NCI-H82 (cell line): ENCODE data around the gene PARP14.
"Not testable (repeated sequence)": the region's sequence is repeated elsewhere in the genome, so short reads cannot be mapped to it uniquely, and the experiment has no call there.

Source experiments
- DNase-seq: peaks from one replicate; lab custom pipeline; 2025; lab: John Stamatoyannopoulos, UW

The PARP14 gene, protein sequence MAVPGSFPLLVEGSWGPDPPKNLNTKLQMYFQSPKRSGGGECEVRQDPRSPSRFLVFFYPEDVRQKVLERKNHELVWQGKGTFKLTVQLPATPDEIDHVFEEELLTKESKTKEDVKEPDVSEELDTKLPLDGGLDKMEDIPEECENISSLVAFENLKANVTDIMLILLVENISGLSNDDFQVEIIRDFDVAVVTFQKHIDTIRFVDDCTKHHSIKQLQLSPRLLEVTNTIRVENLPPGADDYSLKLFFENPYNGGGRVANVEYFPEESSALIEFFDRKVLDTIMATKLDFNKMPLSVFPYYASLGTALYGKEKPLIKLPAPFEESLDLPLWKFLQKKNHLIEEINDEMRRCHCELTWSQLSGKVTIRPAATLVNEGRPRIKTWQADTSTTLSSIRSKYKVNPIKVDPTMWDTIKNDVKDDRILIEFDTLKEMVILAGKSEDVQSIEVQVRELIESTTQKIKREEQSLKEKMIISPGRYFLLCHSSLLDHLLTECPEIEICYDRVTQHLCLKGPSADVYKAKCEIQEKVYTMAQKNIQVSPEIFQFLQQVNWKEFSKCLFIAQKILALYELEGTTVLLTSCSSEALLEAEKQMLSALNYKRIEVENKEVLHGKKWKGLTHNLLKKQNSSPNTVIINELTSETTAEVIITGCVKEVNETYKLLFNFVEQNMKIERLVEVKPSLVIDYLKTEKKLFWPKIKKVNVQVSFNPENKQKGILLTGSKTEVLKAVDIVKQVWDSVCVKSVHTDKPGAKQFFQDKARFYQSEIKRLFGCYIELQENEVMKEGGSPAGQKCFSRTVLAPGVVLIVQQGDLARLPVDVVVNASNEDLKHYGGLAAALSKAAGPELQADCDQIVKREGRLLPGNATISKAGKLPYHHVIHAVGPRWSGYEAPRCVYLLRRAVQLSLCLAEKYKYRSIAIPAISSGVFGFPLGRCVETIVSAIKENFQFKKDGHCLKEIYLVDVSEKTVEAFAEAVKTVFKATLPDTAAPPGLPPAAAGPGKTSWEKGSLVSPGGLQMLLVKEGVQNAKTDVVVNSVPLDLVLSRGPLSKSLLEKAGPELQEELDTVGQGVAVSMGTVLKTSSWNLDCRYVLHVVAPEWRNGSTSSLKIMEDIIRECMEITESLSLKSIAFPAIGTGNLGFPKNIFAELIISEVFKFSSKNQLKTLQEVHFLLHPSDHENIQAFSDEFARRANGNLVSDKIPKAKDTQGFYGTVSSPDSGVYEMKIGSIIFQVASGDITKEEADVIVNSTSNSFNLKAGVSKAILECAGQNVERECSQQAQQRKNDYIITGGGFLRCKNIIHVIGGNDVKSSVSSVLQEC (N-terminal part only)

DNA sequence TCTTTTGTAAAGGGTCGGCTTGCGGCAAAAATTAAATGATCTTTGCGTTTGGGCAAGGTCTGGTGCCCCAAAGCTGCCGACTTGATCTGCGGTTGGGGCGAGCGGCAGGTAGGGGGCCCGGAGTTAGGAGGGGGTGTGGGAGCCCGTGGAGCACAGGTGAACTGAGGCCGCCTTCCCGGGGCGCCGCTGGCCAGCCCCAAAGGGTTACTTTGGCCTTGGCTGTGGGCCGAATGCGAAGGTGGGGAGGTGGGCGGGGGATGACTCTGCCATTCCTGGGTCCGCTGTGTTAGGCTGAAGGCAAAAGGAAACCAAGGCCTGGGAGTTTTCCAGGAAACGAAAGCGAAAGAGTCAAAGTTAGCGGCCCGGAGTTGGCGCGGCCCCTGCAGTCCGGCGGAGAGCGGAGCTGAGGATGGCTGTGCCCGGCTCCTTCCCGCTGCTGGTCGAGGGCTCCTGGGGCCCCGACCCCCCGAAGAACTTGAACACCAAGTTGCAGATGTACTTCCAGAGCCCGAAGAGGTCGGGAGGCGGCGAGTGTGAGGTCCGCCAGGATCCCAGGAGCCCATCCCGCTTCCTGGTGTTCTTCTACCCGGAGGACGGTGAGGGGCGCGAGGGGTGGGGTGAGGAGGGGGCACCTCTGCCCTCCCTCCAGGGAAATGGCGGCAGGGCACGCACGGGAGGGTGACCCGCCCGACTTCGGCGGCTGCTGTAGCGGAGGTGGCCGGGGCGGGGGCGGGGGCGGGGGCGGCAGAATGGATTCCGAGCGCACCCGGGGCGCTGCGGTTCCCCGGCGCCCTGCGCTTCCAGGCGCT, at the start of gene PARP14:
TSS of gene PARP14 (plus strand) at position 365 of the 809 bp plus-strand sequence. CDS start at position 410, 45 bp downstream.
- DNase-seq: no peak

DNA sequence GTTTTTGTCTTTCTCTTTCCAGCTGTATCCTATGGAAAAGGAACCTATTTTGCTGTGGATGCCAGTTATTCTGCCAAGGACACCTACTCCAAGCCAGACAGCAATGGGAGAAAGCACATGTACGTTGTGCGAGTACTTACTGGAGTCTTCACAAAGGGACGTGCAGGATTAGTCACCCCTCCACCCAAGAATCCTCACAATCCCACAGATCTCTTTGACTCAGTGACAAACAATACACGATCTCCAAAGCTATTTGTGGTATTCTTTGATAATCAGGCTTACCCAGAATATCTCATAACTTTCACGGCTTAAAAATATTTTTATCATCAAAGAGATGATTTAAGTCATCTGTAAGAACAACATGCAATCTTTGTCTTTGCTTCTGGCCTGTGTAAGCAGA, 44.9 kb upstream of the PARP14 start:
- no peak for DNase-seq

DNA sequence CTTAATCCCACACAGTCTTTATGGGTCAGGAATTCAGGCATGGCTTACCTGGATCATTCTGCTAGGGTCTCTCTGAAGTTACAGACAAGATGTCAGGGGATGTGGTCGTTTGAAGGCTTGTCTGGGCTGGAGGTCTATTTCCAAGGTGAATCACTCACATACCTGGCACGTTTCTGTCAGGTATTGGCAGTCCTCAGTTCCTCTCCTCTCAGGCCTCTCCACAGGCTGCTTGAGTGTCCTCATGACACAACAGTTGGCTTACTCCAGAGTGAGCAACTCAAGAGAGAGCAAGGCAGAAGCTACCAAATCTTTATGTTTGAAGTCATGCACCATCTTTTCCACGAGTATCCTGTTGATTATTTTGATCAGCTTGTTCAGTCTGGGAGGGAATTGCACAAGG, 43.9 kb upstream of the PARP14 start:
- DNase-seq: no peak

DNA sequence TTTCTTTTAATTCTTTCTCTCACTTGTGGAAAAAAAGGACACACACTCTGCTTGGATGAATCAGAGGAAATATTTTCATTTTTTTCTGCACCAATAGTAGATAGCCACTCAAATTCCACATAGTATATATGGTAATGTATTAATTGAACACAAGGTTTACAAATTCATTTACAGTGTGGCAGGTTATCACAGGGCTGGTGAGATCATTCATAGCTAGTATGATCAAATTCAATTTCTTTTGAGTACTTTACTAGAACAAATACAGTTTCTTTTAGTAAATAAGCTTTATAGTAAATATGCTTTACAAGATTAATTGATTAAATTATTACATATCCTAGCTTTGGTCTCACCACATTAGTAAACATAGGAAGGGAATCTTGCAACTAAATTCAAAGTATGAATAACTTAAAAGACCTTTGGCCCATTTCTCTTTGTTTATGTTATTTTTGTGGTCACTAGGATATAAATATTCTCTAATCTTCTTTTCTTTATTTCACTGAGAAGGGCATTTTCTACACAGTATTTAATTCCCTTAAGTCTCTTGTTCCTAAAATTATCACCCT, 40.1 kb upstream of the PARP14 start:
- DNase-seq: no peak

DNA sequence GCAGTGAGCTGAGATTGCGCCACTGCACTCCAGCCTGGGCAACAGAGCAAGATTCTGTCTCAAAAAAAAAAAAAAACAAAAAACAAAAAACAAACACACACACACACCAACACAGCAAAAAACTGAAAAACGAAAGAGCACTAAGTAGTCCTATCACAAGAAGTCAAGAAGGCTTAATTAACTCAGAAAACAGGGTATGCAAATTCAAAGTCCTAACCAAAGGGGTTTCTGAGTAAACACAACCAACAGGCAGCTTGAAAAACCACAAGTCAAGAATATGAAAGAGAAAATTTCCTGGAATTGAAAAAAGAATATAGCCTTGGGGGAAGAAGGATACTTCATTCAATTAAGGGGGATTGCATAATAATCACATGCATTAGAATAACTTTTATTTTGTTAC, 37.7 kb upstream of the PARP14 start:
- no peak for DNase-seq

DNA sequence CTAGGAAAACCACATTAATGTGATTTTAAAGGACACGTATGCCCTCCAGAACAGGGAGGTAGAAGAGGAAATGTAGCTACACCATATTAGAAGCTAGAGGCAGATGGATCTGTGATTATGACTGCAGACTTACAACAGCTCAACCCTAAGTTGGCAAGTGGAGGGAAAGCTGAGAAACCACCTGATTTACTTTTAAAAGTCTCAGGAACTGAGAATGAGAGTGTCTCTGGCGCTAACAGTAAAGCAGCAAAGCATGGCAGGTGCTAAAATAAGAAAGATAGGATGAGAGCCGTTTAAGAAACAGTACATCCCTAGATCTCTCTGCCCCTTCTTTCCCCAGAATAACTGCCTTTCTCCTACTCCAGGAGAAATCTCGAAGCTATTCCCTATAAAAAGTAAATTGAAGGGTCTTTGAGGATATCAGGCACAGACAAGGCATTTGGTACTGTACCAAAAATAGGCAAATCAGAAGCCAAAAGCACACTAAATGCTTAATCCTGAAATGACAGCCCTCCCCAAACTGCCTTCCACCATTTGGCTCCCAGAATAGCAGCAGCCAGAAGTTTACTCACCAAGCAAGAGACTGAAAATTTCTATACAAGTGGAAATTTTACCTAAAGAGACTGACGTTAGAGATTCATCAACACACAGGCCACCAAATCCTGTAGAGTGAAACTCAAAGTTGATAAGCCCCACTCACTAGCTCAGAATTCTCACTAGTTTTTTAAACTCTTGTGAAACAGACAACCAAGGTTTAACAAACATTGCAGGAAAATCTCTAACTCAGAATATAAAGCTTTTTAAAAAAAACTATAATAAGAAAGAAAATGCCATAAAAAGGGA, 34.3 kb upstream of the PARP14 start:
- DNase-seq: no peak

DNA sequence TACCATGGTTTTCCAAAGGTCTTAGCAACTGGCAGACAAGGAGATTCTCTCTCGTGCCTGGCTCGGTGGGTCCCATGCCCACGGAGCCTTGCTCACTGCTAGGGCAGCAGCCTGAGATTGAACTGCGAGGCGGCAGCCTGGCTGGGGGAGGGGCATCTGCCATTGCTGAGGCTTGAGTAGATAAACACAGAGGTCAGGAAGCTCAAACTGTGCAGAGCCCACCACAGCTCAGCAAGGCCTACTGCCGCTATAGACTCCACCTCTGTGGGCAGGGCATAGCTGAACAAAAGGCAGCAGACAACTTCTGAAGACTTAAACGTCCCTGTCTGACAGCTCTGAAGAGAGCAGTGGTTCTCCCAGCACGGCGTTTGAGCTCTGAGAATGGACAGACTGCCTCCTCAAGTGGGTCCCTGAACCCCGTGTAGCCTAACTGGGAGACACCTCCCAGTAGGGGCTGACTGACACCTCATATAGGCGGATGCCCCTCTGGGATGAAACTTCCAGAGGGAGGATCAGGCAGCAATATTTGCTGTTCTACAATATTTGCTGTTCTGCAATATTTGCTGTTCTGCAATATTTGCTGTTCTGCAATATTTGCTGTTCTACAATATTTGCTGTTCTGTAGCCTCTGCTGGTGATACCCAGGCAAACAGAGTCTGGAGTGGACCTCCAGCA, 29.3 kb upstream of the PARP14 start:
- DNase-seq: not testable (repeated sequence)

DNA sequence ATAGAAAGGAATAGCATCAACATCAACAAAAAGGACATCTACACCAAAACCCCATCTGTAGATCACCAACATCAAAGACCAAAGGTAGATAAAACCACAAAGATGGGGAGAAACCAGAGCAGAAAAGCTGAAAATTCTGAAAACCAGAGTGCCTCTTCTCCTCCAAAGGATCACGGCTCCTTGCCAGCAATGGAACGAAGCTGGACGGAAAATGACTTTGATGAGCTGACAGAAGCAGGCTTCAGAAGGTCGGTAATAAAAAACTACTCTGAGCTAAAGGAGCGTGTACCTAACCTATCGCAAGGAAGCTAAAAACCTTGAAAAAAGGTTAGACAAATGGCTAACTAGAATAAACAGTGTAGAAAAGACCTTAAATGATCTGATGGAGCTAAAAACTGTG, 28.7 kb upstream of the PARP14 start:
- not testable (repeated sequence) for DNase-seq

DNA sequence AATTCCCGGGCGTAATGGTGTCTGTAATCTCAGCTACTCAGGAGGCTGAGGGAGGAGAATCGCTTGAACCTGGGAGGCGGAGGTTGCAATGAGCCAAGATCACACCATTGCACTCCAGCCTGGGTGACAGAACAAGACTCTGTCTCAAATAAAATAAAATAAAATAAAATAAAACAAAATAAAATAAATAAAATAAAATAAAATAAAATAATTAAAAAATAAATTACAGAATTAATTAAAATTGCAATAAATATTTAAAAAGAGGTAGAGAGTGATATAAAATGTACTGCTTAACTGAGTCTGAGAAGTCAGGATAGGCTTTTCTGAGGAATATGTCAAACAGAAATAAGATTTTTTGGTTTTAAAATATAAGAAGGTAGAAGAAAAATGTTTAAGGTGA, 22.3 kb upstream of the PARP14 start:
- not testable (repeated sequence) for DNase-seq

DNA sequence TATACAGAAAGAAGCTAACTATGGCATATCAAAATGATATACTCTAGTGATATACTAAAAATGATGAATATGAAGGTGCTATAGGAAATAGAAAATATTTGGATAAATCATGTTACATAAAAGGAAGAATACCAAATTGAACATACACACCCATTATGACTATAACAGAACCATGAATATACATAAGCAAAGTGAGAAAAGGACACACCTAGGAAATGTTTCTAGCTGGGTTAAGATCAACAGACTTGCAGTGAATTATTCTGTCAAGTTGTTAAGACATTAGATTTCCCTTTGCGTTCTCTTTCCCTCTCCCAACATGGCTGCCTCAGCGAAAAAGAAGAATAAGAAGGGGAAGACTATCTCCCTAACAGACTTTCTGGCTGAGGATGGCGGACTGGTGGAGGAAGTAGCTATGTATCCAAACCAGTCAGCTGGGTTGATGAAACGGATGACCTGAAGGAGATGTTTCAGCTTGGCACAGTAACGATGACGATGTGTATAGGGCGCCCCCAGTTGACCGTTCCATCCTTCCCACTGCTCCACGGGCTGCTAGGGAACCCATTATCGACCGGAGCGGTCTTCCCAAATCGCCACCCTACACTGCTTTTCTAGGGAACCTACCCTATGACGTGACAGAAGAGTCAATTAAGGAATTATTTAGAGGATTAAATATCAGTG, 20.2 kb upstream of the PARP14 start:
- DNase-seq: no peak

DNA sequence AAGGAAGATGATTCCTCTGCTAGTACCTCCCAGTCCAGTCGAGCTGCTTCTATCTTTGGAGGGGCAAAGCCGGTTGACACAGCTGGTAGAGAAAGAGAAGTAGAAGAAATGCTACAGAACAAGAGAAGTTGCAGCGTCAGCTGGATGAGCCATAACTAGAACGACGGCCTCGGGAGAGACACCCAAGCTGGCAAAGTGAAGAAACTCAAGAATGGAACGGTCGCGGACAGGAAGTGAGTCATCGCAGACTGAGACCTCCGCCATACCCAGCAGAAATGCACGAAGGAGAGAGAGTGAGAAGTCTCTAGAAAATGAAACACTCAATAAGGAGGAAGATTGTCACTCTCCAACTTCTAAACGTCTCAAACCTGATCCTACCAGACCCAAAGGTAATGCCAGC, 19.0 kb upstream of the PARP14 start:
- no peak for DNase-seq

DNA sequence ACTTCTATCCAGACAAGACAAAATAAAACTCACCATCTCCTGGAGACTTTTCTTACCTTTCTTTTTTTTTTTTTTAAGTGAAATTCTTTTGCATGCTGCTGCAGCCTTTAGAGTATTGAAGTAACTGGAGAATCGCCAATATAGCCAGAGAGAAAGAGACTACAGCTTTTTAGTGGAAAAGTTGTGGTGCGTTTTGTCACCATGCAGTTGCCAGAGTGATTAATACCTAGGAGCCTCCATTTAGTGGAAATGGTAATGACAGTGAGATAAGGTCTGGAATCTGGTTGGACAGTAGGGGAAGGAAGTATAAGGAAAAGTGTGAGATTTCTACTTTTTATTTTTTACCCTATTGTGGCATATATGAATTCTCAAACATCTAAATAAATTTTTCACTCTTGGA, 18.1 kb upstream of the PARP14 start:
- DNase-seq: no peak

DNA sequence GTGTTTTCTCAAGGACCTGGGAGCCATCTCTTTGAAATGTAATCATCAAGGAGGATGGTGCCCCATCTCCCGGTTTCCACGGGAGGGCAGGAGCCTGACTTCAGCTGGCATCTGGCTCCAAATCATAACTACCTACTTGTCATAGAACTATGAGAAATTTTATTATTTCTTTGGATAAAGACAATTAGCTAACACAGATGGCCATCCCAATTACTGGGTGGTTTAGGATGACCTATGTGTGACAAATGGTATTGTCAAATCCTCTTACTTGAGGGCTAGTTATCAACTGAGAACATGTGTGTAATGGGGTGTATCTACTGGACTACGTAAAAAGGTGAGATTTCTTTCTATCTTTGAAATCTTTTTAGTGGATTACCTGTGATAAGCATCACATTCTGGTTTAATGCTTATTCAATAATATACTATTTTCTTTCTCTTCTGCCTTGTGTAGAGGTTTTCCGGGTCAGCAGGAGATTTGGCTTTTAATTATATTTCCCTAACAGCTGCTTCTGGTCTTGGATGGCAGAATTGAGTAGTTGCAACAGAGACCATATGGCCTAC, 15.3 kb upstream of the PARP14 start:
- peak; percentile 87 for DNase-seq

DNA sequence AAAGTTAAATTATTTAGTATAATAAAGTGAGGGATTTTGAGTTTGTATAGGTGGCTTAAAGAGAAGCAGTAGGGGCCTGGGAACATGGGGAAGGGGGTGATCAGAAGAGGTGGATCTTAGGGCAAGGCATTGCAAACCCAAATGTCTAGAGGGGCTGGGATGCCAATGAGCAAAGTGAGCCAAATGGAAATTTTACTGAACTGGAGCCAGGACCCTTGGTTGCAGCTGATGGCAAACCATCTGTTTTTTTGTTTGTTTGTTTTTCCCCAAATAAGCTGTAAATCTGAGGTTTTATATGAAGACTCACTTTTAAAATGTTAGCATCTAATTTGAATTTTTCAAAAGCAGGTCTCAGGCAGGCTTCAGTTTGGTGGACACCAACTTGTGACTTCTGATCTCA, 14.8 kb upstream of the PARP14 start:
- DNase-seq: peak; percentile 84

DNA sequence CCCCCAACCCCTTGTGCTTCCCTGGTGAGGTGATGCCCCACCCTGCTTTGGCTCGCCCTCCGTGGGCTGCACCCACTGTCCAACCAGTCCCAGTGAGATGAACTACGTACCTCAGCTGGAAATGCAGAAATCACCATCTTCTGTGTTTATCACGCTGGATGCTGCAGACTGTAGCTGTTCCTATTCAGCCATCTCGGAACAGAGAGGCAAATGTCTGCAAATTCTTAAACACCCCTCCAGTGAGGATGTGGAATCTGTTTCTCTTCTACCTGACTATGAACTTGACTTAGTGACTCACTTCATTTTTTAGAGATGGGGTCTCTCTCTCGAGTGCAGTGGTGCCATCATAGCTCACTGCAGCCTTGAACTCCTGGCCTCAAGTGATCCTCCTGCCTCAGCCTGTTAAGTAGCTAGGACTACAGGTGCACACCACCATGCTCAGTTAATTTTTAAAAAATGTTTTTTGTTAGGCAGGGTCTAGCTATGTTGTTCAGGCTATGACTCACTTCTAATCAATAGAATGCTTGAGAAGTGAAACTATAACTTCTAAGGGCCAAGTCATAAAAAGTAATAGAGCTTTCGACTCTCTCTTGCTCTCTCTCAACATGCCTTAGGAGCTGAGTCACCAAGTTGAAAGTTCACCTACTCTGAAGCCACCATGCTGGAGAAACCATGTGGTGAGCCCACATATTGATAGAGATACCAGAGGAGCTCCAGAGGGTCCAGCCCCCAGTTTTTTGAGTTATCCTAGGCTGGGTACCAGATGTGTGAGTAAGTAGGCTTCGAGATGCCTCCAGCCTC, 11.5 kb upstream of the PARP14 start:
- DNase-seq: no peak

DNA sequence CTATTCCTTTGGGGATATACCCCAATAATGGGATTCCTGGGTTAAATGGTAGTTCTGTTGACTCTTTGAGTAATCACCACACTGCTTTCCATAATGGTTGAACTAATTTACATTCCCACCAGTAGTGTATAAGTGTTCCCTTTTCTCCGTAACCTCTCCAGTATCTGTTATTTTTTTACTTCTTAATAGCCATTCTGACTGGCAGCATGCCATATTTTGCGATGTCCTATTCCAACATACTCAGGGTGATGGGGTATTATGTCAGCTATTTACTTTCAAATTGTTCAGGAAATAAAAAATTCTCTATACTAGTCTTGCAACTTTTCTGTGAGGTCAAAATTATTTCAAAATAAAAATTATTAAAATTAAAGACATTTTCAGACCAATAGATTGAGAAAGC, 9.1 kb upstream of the PARP14 start:
- DNase-seq: no peak

DNA sequence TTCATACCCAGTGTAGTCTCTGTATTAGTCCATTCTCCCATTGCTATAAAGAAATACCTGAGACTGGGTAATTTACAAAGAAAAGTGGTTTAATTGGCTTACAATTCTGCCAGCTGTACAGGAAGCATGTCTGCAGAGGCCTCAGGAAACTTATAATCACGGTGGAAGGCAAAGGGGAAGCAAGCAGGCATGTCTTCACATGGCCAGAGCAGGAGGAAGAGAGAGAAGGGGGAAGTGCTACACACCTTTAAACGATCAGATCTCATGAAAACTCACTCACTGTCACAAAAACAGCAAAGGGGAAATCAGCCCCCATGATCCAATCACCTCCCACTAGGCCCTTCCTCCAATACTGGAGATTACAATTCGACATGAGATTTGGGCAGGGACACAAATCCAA, 6.3 kb upstream of the PARP14 start:
- DNase-seq: no peak

DNA sequence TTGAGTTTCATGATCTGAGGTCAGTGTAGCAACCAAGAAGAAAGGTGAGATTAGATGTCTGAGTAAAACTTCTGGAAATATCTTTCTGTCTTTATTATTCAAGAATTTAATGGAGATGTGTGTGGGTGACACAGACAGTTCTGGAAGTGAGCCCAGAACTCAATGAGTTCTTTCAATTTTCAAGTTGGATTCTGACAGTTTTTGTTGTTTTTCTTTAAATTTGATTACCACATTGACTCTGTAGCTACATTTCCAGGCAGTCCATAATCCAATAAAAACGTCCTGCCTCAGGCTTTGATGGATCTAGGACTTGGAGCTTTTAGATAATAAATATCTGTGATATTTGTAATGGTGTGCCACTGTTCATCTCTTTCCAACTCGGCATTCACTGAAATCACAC, 3.9 kb upstream of the PARP14 start:
- no peak for DNase-seq
